WTC11 (cell line): Measurements from ENCODE around the gene DYNC1LI2. TPM values are rescaled to one million over a fixed set of nuclear protein-coding genes. Genes with fewer than 3 reads are reported as not detected.

Experiments
- ATAC-seq: fragments of 200-7000 bp; cut with Tn5 transposase; 2 replicates; pipeline ENCODE4 v1.10.0; 2021; ENCODE audit warnings: mild to moderate bottlenecking, moderate library complexity
- CTCF ChIA-PET: fragments of 300-600 bp; sonication (Branson Sonifier 250); formaldehyde crosslinking; loops from one replicate; lab custom pipeline; 2021; ENCODE audit warnings: antibody characterized with exemption; lab: Charles Lee
- POLR2A ChIA-PET: fragments of 350-600 bp; sonication (Branson Sonifier 250); formaldehyde crosslinking; loops from one replicate; lab custom pipeline; 2021; ENCODE audit warnings: antibody characterized with exemption; lab: Charles Lee
- DNase-seq: peaks from one replicate; pipeline ENCODE4 v3.0.0; 2021; ENCODE audit warnings: low spot score
- H3K27ac Mint-ChIP-seq: 2 replicates; pipeline ENCODE4 v1.8.0; 2021; ENCODE audit warnings: mixed read lengths
- H3K27me3 Mint-ChIP-seq: 2 replicates; pipeline ENCODE4 v1.8.0; 2021; ENCODE audit warnings: low read depth, mild to moderate bottlenecking, moderate library complexity, mixed read lengths
- H3K36me3 Mint-ChIP-seq: 2 replicates; pipeline ENCODE4 v1.8.0; 2021; ENCODE audit warnings: mixed read lengths
- H3K4me1 Mint-ChIP-seq: 2 replicates; pipeline ENCODE4 v1.8.0; 2022; ENCODE audit warnings: mixed read lengths
- H3K4me3 Mint-ChIP-seq: 2 replicates; pipeline ENCODE4 v1.8.0; 2021; ENCODE audit warnings: mild to moderate bottlenecking, moderate library complexity, mixed read lengths
- H3K9me3 Mint-ChIP-seq: 2 replicates; pipeline ENCODE4 v1.8.0; 2021; ENCODE audit warnings: mixed read lengths
- ARID4B ChIP-seq: sonication (generic); formaldehyde crosslinking; IDR thresholded peaks from 2 replicates; pipeline ENCODE4 v1.8.0; 2023; ENCODE audit warnings: missing genetic modification reagents, mild to moderate bottlenecking, borderline replicate concordance
- ATF1 ChIP-seq: sonication (generic); formaldehyde crosslinking; IDR thresholded peaks from 2 replicates; pipeline ENCODE4 v1.8.1; 2023; ENCODE audit warnings: mild to moderate bottlenecking, moderate library complexity, missing genetic modification reagents
- CREM ChIP-seq: sonication (generic); formaldehyde crosslinking; IDR thresholded peaks from 2 replicates; pipeline ENCODE4 v1.8.1; 2022; ENCODE audit warnings: mild to moderate bottlenecking, missing genetic modification reagents, moderate library complexity
- E2F4 ChIP-seq: sonication (generic); formaldehyde crosslinking; IDR thresholded peaks from 2 replicates; pipeline ENCODE4 v1.8.1; 2022; ENCODE audit warnings: low read depth, mild to moderate bottlenecking, moderate library complexity, missing genetic modification reagents, borderline replicate concordance
- ELF4 ChIP-seq: sonication (generic); formaldehyde crosslinking; IDR thresholded peaks from 2 replicates; pipeline ENCODE4 v1.8.1; 2022; ENCODE audit warnings: low read depth, mild to moderate bottlenecking, moderate library complexity, missing genetic modification reagents
- FOXP1 ChIP-seq: sonication (generic); formaldehyde crosslinking; IDR thresholded peaks from 2 replicates; pipeline ENCODE4 v1.8.0; 2022; ENCODE audit warnings: missing genetic modification reagents, mild to moderate bottlenecking, moderate library complexity, borderline replicate concordance
- GABPB1 ChIP-seq: sonication (generic); formaldehyde crosslinking; IDR thresholded peaks from 2 replicates; pipeline ENCODE4 v1.8.1; 2023; ENCODE audit warnings: mild to moderate bottlenecking, missing genetic modification reagents
- HMGA2 ChIP-seq: fragments of 250-450 bp; sonication (Bioruptor Pico); IDR thresholded peaks from 2 replicates; pipeline ENCODE4 v1.4.0; 2021; ENCODE audit warnings: mild to moderate bottlenecking, moderate library complexity
- JAZF1 ChIP-seq: fragments of 250-450 bp; sonication (Bioruptor Pico); IDR thresholded peaks from 2 replicates; pipeline ENCODE4 v1.9.0; 2021; ENCODE audit warnings: moderate library complexity, mild to moderate bottlenecking, inconsistent platforms
- OVOL2 ChIP-seq: fragments of 250-450 bp; sonication (Bioruptor Pico); IDR thresholded peaks from 2 replicates; pipeline ENCODE4 v1.9.0; 2021; ENCODE audit warnings: mild to moderate bottlenecking, borderline replicate concordance
- PREB ChIP-seq: sonication (generic); formaldehyde crosslinking; IDR thresholded peaks from 2 replicates; pipeline ENCODE4 v1.8.1; 2022; ENCODE audit warnings: mild to moderate bottlenecking, missing genetic modification reagents, moderate library complexity, borderline replicate concordance
- PRRX2 ChIP-seq: fragments of 250-450 bp; sonication (Bioruptor Pico); IDR thresholded peaks from 2 replicates; pipeline ENCODE4 v1.8.0; 2021; ENCODE audit warnings: mild to moderate bottlenecking
- RELA ChIP-seq: sonication (generic); formaldehyde crosslinking; IDR thresholded peaks from 2 replicates; pipeline ENCODE4 v1.8.1; 2022; ENCODE audit warnings: missing genetic modification reagents, mild to moderate bottlenecking, borderline replicate concordance
- SP1 ChIP-seq: sonication (generic); formaldehyde crosslinking; conservative IDR thresholded peaks from 2 replicates; pipeline ENCODE4 v1.8.1; 2022; ENCODE audit warnings: missing genetic modification reagents
- ZBTB43 ChIP-seq: sonication (generic); formaldehyde crosslinking; IDR thresholded peaks from 2 replicates; pipeline ENCODE4 v1.8.1; 2023; ENCODE audit warnings: mild to moderate bottlenecking, missing genetic modification reagents
- ZNF121 ChIP-seq: sonication (generic); formaldehyde crosslinking; IDR thresholded peaks from 2 replicates; pipeline ENCODE4 v1.8.0; 2023; ENCODE audit warnings: missing genetic modification reagents
- ZNF317 ChIP-seq: sonication (generic); formaldehyde crosslinking; IDR thresholded peaks from 2 replicates; pipeline ENCODE4 v1.8.1; 2023; ENCODE audit warnings: low read depth, mild to moderate bottlenecking, moderate library complexity, missing genetic modification reagents, borderline replicate concordance
- ZNF423 ChIP-seq: fragments of 250-450 bp; sonication (Bioruptor Pico); IDR thresholded peaks from 2 replicates; pipeline ENCODE4 v2.1.2; 2022; ENCODE audit warnings: mild to moderate bottlenecking, moderate library complexity
- ZSCAN18 ChIP-seq: fragments of 250-450 bp; sonication (Bioruptor Pico); IDR thresholded peaks from 2 replicates; pipeline ENCODE4 v2.1.2; 2022; ENCODE audit warnings: mild to moderate bottlenecking, moderate library complexity
- total RNA-seq: library from RNA; stranded (reverse); gene quantifications from 3 replicates; pipeline ENCODE4 v1.2.3, GENCODE V29; 2021
- TF ChIP-seq, protein P1 (sequence below): sonication (generic); formaldehyde crosslinking; IDR thresholded peaks from 2 replicates; pipeline ENCODE4 v1.8.0; 2022; ENCODE audit warnings: mild to moderate bottlenecking, missing genetic modification reagents
- TF ChIP-seq, protein P2 (sequence below): sonication (generic); formaldehyde crosslinking; IDR thresholded peaks from 2 replicates; pipeline ENCODE4 v1.8.0; 2022; ENCODE audit warnings: mild to moderate bottlenecking, missing genetic modification reagents

DYNC1LI2 gene
- total RNA-seq, 1 experiment from 2014 or later: 89.8 TPM

DNA sequence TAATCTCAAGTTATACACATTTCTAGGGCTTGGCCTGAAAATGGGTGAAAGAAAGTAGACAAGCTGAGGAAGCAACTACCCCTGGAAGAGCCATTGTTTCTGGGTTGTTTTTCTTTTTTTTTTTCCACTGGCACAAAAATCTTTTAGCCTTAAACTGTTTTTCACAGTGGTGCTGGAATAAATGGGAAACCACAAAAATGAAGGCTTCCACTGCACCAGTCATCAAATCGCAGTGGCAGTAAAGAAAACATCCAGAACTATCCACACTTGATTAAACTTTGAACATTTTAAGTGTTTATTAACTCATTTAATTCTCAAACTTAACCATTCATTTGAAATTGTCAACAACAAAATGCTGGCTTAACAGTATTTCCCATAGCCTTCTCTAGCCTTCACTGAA, 69.1 kb downstream of the DYNC1LI2 start (continued):
- no peak for TF ChIP-seq ATF1 (CRISPR knock-in tag)

GRCh38 chr16:66681676-66682075, 69.7 kb downstream of the DYNC1LI2 start:
- DNase-seq (no peak), ATAC-seq (no peak)
- H3K4me1 Mint-ChIP-seq: peaks cover 7% of the 10 kb centered on the region
- H3K9me3 Mint-ChIP-seq: peaks cover 4% of the 10 kb centered on the region; the same call in 1 of the 2 replicates
- CTCF ChIA-PET: interaction anchor here (1.2 kb wide), 1 partner anchor 73 kb away, joined by 3 read pairs; no protein-coding TSS in a partner anchor
- TF ChIP-seq PREB (CRISPR knock-in tag): no peak
- no peak for TF ChIP-seq ELF4 (CRISPR knock-in tag)
- no peak for TF ChIP-seq ZNF121 (CRISPR knock-in tag)
- TF ChIP-seq, protein P1, sequence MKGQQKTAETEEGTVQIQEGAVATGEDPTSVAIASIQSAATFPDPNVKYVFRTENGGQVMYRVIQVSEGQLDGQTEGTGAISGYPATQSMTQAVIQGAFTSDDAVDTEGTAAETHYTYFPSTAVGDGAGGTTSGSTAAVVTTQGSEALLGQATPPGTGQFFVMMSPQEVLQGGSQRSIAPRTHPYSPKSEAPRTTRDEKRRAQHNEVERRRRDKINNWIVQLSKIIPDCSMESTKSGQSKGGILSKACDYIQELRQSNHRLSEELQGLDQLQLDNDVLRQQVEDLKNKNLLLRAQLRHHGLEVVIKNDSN (CRISPR knock-in tag): no peak
- no peak for TF ChIP-seq ZBTB43 (CRISPR knock-in tag)
- TF ChIP-seq RELA (CRISPR knock-in tag): no peak
- no peak for TF ChIP-seq OVOL2
- no peak for TF ChIP-seq PRRX2 (CRISPR knock-in tag)
- TF ChIP-seq SP1 (CRISPR knock-in tag): no peak
- no peak for TF ChIP-seq CREM
- TF ChIP-seq ZNF423 (CRISPR knock-in tag): no peak
- TF ChIP-seq E2F4 (CRISPR knock-in tag): no peak
- TF ChIP-seq ZSCAN18: no peak
- TF ChIP-seq HMGA2 (CRISPR knock-in tag): no peak
- TF ChIP-seq FOXP1 (CRISPR knock-in tag): no peak
- no peak for TF ChIP-seq JAZF1 (CRISPR knock-in tag)
- TF ChIP-seq, protein P2, sequence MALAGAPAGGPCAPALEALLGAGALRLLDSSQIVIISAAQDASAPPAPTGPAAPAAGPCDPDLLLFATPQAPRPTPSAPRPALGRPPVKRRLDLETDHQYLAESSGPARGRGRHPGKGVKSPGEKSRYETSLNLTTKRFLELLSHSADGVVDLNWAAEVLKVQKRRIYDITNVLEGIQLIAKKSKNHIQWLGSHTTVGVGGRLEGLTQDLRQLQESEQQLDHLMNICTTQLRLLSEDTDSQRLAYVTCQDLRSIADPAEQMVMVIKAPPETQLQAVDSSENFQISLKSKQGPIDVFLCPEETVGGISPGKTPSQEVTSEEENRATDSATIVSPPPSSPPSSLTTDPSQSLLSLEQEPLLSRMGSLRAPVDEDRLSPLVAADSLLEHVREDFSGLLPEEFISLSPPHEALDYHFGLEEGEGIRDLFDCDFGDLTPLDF: no peak
- no peak for TF ChIP-seq GABPB1 (CRISPR knock-in tag)
- TF ChIP-seq ARID4B (CRISPR knock-in tag): no peak
- no peak for TF ChIP-seq ZNF317
- no peak overlapping the region for H3K4me3 Mint-ChIP-seq
- POLR2A ChIA-PET: no interaction called here
- no peak overlapping the region for H3K27ac Mint-ChIP-seq
- H3K36me3 Mint-ChIP-seq: peaks cover 9% of the 10 kb centered on the region; the same call in 1 of the 2 replicates
- no peaks in the 10 kb centered on the region for H3K27me3 Mint-ChIP-seq
